GM12878 (cell line): ENCODE results near the gene SARM1. TPM values are rescaled to one million over a fixed set of nuclear protein-coding genes. Genes with fewer than 3 reads are reported as not detected.

Experiments used
- ATAC-seq: fragments of 200-7000 bp; cut with Tn5 transposase; 3 replicates; pipeline ENCODE4 v1.9.1; 2020; ENCODE audit warnings: mild to moderate bottlenecking, moderate library complexity
- BruUV-seq: library from RNA; stranded (reverse); fragments of 400-500 nt; replicated peaks from 2 replicates; lab custom pipeline; 2021; lab: Mats Ljungman, UMichigan
- CTCF ChIA-PET: fragments of 300-600 bp; sonication (Branson Sonifier 250); formaldehyde crosslinking; extraction: SDS; loops from one replicate; lab custom pipeline; 2021; ENCODE audit warnings: inconsistent platforms; lab: Yijun Ruan, JAX
- POLR2A ChIA-PET: fragments of 350-600 bp; formaldehyde crosslinking; extraction: SDS; loops from one replicate; lab custom pipeline; 2021; ENCODE audit warnings: inconsistent platforms; lab: Charles Lee
- RAD21 ChIA-PET: fragments of 300-600 bp; sonication (Branson Sonifier 250); formaldehyde crosslinking; loops from one replicate; lab custom pipeline; 2023; ENCODE audit warnings: antibody characterized with exemption; ENCODE audit not compliant: unreplicated experiment; lab: Charles Lee
- SMC1A ChIA-PET: fragments of 300-600 bp; sonication (Branson Sonifier 250); formaldehyde crosslinking; loops from one replicate; lab custom pipeline; 2023; ENCODE audit not compliant: unreplicated experiment, uncharacterized antibody; lab: Charles Lee
- DNase-seq: peaks from one replicate; pipeline ENCODE4 v3.0.0-alpha.2; 2011; ENCODE audit warnings: low read depth, low spot score
- FAIRE-seq: peaks from 3 replicates; lab custom pipeline; 2011; peaks lifted over from hg19 to GRCh38; lab: Jason Lieb, UNC
- H2AFZ ChIP-seq: 2 replicates; pipeline ENCODE4 v1.6.0; 2011; ENCODE audit warnings: low read depth, low read length, control low read depth; ENCODE audit not compliant: control insufficient read depth
- H3K27ac ChIP-seq: 2 replicates; pipeline ENCODE4 v1.5.1; 2011; ENCODE audit warnings: control low read depth; ENCODE audit not compliant: control insufficient read depth, insufficient read depth
- H3K27me3 ChIP-seq, 2 experiments: replicated peaks in 1 of 2; 2 replicates each; pipeline versions ENCODE4 v1.6.0 to v1.6.1; 2011; ENCODE audit warnings: low read length in 1 of 2; ENCODE audit not compliant: control insufficient read depth in 2 of 2, insufficient read depth in 2 of 2
- H3K36me3 ChIP-seq, 2 experiments: 2 replicates each; pipeline ENCODE4 v1.5.1; 2011; ENCODE audit warnings: low read length in 1 of 2; ENCODE audit not compliant: control insufficient read depth in 2 of 2, insufficient read depth in 2 of 2
- H3K4me1 ChIP-seq: 2 replicates; pipeline ENCODE4 v1.6.1; 2011; ENCODE audit warnings: mild to moderate bottlenecking, low read length, moderate library complexity, mixed read lengths; ENCODE audit not compliant: control insufficient read depth, insufficient read depth
- H3K4me2 ChIP-seq: 2 replicates; pipeline ENCODE4 v1.6.0; 2011; ENCODE audit warnings: control low read depth; ENCODE audit not compliant: control insufficient read depth, insufficient read depth
- H3K4me3 ChIP-seq: fragments of 200-600 bp; sonication (generic); 2 replicates; pipeline ENCODE4 v1.5.1; 2016
- H3K79me2 ChIP-seq: 2 replicates; pipeline ENCODE4 v1.6.0; 2011; ENCODE audit warnings: low read length; ENCODE audit not compliant: control insufficient read depth, insufficient read depth
- H3K9ac ChIP-seq: 2 replicates; pipeline ENCODE4 v1.8.0; 2011; ENCODE audit warnings: low read length, control low read depth, mixed read lengths; ENCODE audit not compliant: control insufficient read depth, insufficient read depth
- H3K9me3 ChIP-seq: replicated peaks from 3 replicates; pipeline ENCODE4 v1.5.1; 2011; ENCODE audit warnings: mild to moderate bottlenecking, low read length; ENCODE audit not compliant: control insufficient read depth, insufficient read depth
- H4K20me1 ChIP-seq: 2 replicates; pipeline ENCODE4 v1.6.0; 2011; ENCODE audit not compliant: control insufficient read depth, insufficient read depth
- CBFB ChIP-seq: IDR thresholded peaks from 2 replicates; pipeline ENCODE4 v1.6.1; 2016; ENCODE audit warnings: antibody characterized with exemption, low read depth
- DPF2 ChIP-seq: fragments of 450-650 bp; IDR thresholded peaks from 2 replicates; pipeline ENCODE4 v1.6.1; 2017; ENCODE audit warnings: mild to moderate bottlenecking
- EP300 ChIP-seq, 2 experiments: fragments of 150-350 bp in 1 of 2; IDR thresholded peaks; 2 replicates each; pipeline ENCODE4 v1.6.1; 2011 to 2012; ENCODE audit warnings: low read depth in 2 of 2, low read length in 2 of 2, borderline replicate concordance in 1 of 2, improper control_type of control experiment in 1 of 2, inconsistent platforms in 1 of 2; ENCODE audit not compliant: control insufficient read depth in 1 of 2
- FOS ChIP-seq: IDR thresholded peaks from 3 replicates; pipeline ENCODE4 v1.6.1; 2011; ENCODE audit warnings: borderline replicate concordance; ENCODE audit not compliant: insufficient read length; ENCODE audit errors: extremely low read depth
- JUND ChIP-seq: IDR thresholded peaks from 2 replicates; pipeline ENCODE4 v1.6.1; 2012; ENCODE audit warnings: low read depth, mild to moderate bottlenecking, low read length, improper control_type of control experiment, moderate library complexity
- NFXL1 ChIP-seq: fragments of 450-650 bp; IDR thresholded peaks from 2 replicates; pipeline ENCODE4 v1.6.1; 2017; ENCODE audit warnings: antibody characterized with exemption, mild to moderate bottlenecking, borderline replicate concordance
- NR2C2 ChIP-seq: IDR thresholded peaks from 2 replicates; pipeline ENCODE4 v1.6.1; 2011; ENCODE audit warnings: borderline replicate concordance, low read depth; ENCODE audit not compliant: control insufficient read depth, insufficient read length
- NR2F1 ChIP-seq: fragments of 450-650 bp; conservative IDR thresholded peaks from 2 replicates; pipeline ENCODE4 v1.6.1; 2017; ENCODE audit warnings: mild to moderate bottlenecking
- NRF1 ChIP-seq: conservative IDR thresholded peaks from 2 replicates; pipeline ENCODE4 v1.6.1; 2011; ENCODE audit warnings: mild to moderate bottlenecking, low read depth, low read length, improper control_type of control experiment
- PML ChIP-seq: IDR thresholded peaks from 2 replicates; pipeline ENCODE4 v1.6.1; 2012; ENCODE audit warnings: low read length, inconsistent platforms
- POLR2AphosphoS2 ChIP-seq: IDR thresholded peaks from 2 replicates; pipeline ENCODE4 v1.6.1; 2011; ENCODE audit warnings: low read depth, mild to moderate bottlenecking, low read length, improper control_type of control experiment, moderate library complexity
- RAD21 ChIP-seq: IDR thresholded peaks from 2 replicates; pipeline ENCODE4 v1.6.1; 2011; ENCODE audit warnings: mild to moderate bottlenecking, low read depth, low read length, moderate library complexity; ENCODE audit not compliant: insufficient read depth
- TCF3 ChIP-seq: IDR thresholded peaks from 2 replicates; pipeline ENCODE4 v1.6.1; 2012; ENCODE audit warnings: low read depth, mild to moderate bottlenecking, low read length, borderline replicate concordance; ENCODE audit not compliant: insufficient read depth
- WGBS: methylation state at CpG from one replicate; pipeline ENCODE4 v1.1.6; 2016; ENCODE audit warnings: low lambda C conversion rate; ENCODE audit not compliant: insufficient replicate concordance, insufficient coverage; ENCODE audit errors: missing lambda C conversion rate; 5-methylcytosine and 5-hydroxymethylcytosine counted together
- in situ Hi-C: fragments of 300-500 bp; cut with MboI; formaldehyde crosslinking; loops from 9 replicates; pipeline ENCODE4 v1.14.3; 2018; ENCODE audit warnings: mixed read lengths
- intact Hi-C: fragments of 100-400 bp; cut with micrococcal nuclease; formaldehyde crosslinking; loops from one replicate; pipeline ENCODE4 v1.14.2; 2022; ENCODE audit not compliant: unreplicated experiment
- polyA plus RNA-seq, 11 experiments: library from polyadenylated mRNA; depleted of rRNA in 4 of 11; unstranded in 6 of 11; stranded (reverse) in 5 of 11; fragments of >200 nt; fragmentation: Nextera tagmentation in 4 of 11; fragmentation: Illumina TruSeq in 1 of 11; extraction: Ambion mirVana in 4 of 11; extraction: Trizol in 1 of 11; gene quantifications; 1 replicate in 1 of 11; 2 replicates in 10 of 11; pipeline versions ENCODE4 v1.2.1 to v1.2.3, GENCODE V29; 2011 to 2016; ENCODE audit warnings: inconsistent platforms in 2 of 11, missing spikeins in 2 of 11, low read depth in 1 of 11
- total RNA-seq, 4 experiments: library from RNA; depleted of rRNA in 3 of 4; stranded (reverse); fragments of >200 nt in 3 of 4; fragmentation: Illumina TruSeq in 1 of 4; extraction: Trizol in 1 of 4; gene quantifications; 2 replicates each; pipeline versions ENCODE4 v1.2.1 to v1.2.3, GENCODE V29; 2013 to 2021

The SARM1 gene
- total and polyA plus RNA-seq, 10 of the 15 experiments (the other 5 are each of a cell fraction or from before 2014, with no cell fraction given), result 0.56 to 25.3 (median 11.9) TPM

DNA sequence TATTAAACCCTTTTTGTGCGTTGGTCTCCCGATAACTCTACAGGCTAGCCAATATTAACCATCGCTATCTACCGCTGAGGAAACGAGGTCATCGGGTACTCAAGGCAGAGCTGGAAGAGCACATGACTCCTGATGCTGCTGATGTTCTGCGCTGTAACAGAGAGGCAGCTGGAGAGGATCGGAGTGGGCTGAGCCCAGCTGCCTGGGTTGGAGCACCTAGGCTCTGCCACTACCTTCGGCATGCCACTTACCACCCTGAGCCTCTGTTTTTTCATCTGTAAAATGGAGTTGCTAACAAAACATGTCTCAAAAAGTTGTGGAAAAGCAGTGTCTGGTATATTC is 35.0 kb downstream of the SARM1 start:
- peak; percentile 18 for FAIRE-seq

DNA sequence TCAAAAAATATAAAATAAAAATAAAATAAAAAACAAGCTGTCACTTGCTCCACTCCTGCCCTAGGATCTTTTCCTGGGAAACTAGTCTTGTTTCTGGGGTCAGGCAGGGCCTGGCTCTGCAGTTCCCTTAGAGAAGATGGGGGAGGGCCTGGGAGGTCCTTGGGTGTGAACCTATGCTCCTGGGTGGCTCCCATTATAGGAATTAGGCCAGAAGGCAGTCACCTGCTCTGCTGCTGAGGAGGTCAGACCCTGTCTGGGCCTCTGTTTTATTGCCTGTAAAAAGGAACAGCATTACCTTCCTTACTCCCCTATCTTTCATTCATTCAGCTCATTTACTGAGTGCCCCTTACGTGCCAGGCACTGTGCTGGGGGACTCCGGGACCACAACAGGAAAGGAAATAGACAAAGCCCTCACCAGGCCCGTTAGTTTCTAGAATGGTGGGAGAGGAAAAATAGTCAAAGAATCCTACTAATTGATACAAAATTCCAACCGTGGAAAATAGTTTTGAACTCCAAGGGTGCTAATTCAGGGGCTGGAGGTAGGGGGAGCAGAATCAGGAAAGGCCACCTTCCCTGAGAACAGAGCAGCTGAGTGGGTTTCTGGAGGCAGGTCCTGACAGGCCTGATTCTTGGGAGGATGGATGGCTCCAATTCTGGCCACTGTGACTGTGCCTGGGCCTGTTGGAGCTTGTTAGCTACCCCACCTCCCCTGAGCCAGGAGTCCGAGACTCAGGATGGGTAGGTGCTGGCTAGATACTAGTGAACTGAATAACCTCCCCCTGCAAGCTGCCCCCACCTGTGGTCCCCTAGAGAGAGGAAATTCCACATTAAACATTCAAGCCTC is 35.9 kb downstream of the SARM1 start:
- TF ChIP-seq NR2F1 (no peak), NFXL1 (no peak), NRF1 (no peak), POLR2AphosphoS2 (no peak), NR2C2 (no peak), DPF2 (no peak), RAD21 (no peak), TCF3 (no peak), JUND (no peak), CBFB (no peak)
- TF ChIP-seq, all 136 proteins: peak for 0
- H3K27me3 ChIP-seq, result no peaks in the 10 kb centered on the region
- H4K20me1 ChIP-seq, result no peaks in the 10 kb centered on the region
- H3K36me3 ChIP-seq, result no peaks in the 10 kb centered on the region
- H3K9ac ChIP-seq, result no peak overlapping the region
- no peak overlapping the region for H3K27ac ChIP-seq
- SMC1A ChIA-PET, result interaction anchor here (1.2 kb wide), 1 partner anchor 25 kb away, joined by 3 read pairs; no protein-coding TSS in a partner anchor
- BruUV-seq, result no TSS peak
- no peak overlapping the region for H2AFZ ChIP-seq
- H3K4me1 ChIP-seq, result peaks cover 3% of the 10 kb centered on the region; the same call in 1 of the 2 replicates
- 92% methylated on average over 5 of the region's 5 CpGs for WGBS
- H3K4me2 ChIP-seq, result no peak overlapping the region
- H3K9me3 ChIP-seq, result no peaks in the 10 kb centered on the region
- in situ Hi-C loops, result no loop called here
- intact Hi-C loops, result no loop called here
- RAD21 ChIA-PET, result no interaction called here
- CTCF ChIA-PET, result interaction anchor here (0.8 to 4.0 kb wide), 4 partner anchors 9 to 134 kb away, joined by 3 to 19 read pairs (median 4); no protein-coding TSS in a partner anchor
- H3K4me3 ChIP-seq, result no peak overlapping the region
- no peak for ATAC-seq
- FAIRE-seq, result no peak
- DNase-seq, result no peak
- no peaks in the 10 kb centered on the region for H3K79me2 ChIP-seq
- POLR2A ChIA-PET, result interaction anchor here (0.8 kb wide), 1 partner anchor 72 kb away, joined by 3 read pairs; the partner anchor contains the start of genes IFT20 and TNFAIP1

More for the DNA sequence above, 35.0 kb downstream of the SARM1 start:
- in situ Hi-C loops, result no loop called here
- RAD21 ChIA-PET, result no interaction called here
- Histone ChIP-seq H3K79me2 (no peaks in the 10 kb centered on the region), H3K27ac (no peak overlapping the region), H3K9ac (peak overlapping the region; percentile 72; the same call in 1 of the 2 replicates), H3K9me3 (no peaks in the 10 kb centered on the region), H3K27me3 (no peaks in the 10 kb centered on the region), H2AFZ (peak overlapping the region; percentile 87), H3K4me1 (peaks cover 3% of the 10 kb centered on the region), H4K20me1 (no peaks in the 10 kb centered on the region), H3K36me3 (no peaks in the 10 kb centered on the region), H3K4me3 (peak overlapping the region; percentile 75), H3K4me2 (peak overlapping the region; percentile 80)
- whole genome bisulfite sequencing, result 32% methylated on average over 9 of the region's 9 CpGs
- TF ChIP-seq PML (no peak), EP300 (IDR thresholded peaks at IDR 0.05; ENCODE audit: borderline replicate concordance in 1 of 2, control insufficient read depth in 1 of 2, low read depth in 2 of 2, low read length in 2 of 2) (no peak), FOS (no peak)
- intact Hi-C loops, result no loop called here
- ATAC-seq (no peak), DNase-seq (no peak)
- POLR2A ChIA-PET, result no interaction called here
- SMC1A ChIA-PET, result interaction anchor here (1.2 kb wide), 1 partner anchor 26 kb away, joined by 3 read pairs; no protein-coding TSS in a partner anchor
- CTCF ChIA-PET, result interaction anchor here (1.4 to 4.0 kb wide), 2 partner anchors 9 to 135 kb away, joined by 3 to 19 read pairs; no protein-coding TSS in a partner anchor
- no TSS peak for BruUV-seq
